ENCODE results near the gene RARB.

Gene RARB

DNA sequence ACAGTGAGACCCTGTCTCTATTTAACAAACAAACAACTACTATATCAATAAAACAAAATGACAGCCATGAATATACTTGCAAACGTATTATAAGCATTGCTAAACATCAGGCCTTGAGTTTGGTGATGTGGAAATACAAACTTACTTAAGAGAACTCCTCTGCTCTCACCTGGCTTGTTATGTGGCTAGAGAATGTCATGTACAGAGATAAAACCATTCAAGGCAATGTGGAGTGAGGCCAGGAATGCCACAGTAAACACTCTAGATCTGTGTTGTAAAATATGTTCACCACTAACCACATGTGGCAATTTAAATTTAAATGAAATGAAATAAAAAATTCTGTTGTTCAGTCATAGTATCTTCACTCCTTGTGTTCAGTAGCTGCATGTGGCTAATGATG is 22.7 kb upstream of the RARB start:
- Histone ChIP-seq H3K27ac (replicated peaks) (no peak overlapping the region), H3K4me3 (replicated peaks; ENCODE audit: insufficient read depth, low read length) (no peak overlapping the region), H3K27me3 (ENCODE audit: insufficient read depth, poor library complexity, severe bottlenecking) (no peaks in the 10 kb centered on the region)
- TF ChIP-seq SPI1 (IDR thresholded peaks at IDR 0.05; ENCODE audit: borderline replicate concordance, low read depth) (no peak), REST (IDR thresholded peaks at IDR 0.05; ENCODE audit: insufficient replicate concordance, low read depth) (no peak), POLR2AphosphoS5 (IDR thresholded peaks at IDR 0.05; ENCODE audit: low read depth) (no peak), GABPA (IDR thresholded peaks at IDR 0.05; ENCODE audit: low read depth) (no peak)
- TF ChIP-seq, protein P1, sequence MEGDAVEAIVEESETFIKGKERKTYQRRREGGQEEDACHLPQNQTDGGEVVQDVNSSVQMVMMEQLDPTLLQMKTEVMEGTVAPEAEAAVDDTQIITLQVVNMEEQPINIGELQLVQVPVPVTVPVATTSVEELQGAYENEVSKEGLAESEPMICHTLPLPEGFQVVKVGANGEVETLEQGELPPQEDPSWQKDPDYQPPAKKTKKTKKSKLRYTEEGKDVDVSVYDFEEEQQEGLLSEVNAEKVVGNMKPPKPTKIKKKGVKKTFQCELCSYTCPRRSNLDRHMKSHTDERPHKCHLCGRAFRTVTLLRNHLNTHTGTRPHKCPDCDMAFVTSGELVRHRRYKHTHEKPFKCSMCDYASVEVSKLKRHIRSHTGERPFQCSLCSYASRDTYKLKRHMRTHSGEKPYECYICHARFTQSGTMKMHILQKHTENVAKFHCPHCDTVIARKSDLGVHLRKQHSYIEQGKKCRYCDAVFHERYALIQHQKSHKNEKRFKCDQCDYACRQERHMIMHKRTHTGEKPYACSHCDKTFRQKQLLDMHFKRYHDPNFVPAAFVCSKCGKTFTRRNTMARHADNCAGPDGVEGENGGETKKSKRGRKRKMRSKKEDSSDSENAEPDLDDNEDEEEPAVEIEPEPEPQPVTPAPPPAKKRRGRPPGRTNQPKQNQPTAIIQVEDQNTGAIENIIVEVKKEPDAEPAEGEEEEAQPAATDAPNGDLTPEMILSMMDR (IDR thresholded peaks at IDR 0.05; ENCODE audit: insufficient read depth, low read length): no peak
- DNase-seq (ENCODE audit: low read depth in 1 of 2, low spot score in 1 of 2): no peak

DNA sequence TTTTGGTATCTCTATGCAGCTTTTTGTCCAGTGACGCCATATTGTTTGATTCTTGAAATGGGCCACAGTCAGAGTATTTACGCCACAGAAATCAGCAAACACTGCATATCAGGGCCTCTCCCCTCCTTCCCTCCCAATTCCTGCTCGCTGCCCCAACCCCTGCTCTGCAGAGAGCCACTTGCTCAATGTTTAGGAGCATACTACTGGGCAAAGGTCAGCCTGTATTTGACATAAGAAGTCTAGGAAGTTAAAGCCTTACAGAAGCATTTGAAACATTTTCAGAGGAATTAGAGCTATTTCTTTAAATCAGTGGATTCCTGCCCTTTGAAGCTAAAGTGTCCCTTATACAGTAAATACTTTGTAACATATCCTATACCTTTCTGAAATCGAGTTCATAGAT is 17.4 kb upstream of the RARB start:
- Histone ChIP-seq H3K27me3 (ENCODE audit: insufficient read depth, poor library complexity, severe bottlenecking) (no peaks in the 10 kb centered on the region), H3K27ac (replicated peaks) (no peak overlapping the region), H3K4me3 (replicated peaks; ENCODE audit: insufficient read depth, low read length) (no peak overlapping the region)
- TF ChIP-seq GABPA (IDR thresholded peaks at IDR 0.05; ENCODE audit: low read depth) (no peak), SPI1 (IDR thresholded peaks at IDR 0.05; ENCODE audit: borderline replicate concordance, low read depth) (no peak), REST (IDR thresholded peaks at IDR 0.05; ENCODE audit: insufficient replicate concordance, low read depth) (no peak), POLR2AphosphoS5 (IDR thresholded peaks at IDR 0.05; ENCODE audit: low read depth) (no peak)
- TF ChIP-seq, protein P1 (IDR thresholded peaks at IDR 0.05; ENCODE audit: insufficient read depth, low read length): no peak
- DNase-seq (ENCODE audit: low read depth in 1 of 2, low spot score in 1 of 2): no peak

DNA sequence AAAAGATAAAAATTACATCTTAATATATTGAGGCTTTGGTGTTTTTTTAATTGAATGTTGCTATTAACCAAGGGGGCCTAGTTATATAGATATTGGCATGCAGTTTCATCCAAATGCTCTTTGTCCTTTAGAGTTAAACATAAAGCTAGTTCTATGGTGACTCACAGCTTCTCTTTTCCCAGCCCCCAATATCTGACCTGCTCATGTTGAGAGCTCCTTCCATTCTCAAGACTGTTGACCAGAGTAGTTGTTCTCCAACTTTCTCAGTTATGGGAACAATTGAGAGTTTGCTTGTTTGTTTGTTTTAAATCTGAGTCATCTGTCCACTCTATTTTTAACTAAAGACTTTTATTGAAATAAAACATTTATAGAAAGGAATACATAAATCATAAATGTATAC is 15.8 kb upstream of the RARB start:
- no peaks in the 10 kb centered on the region for H3K27me3 ChIP-seq (ENCODE audit: insufficient read depth, poor library complexity, severe bottlenecking)
- H3K4me3 ChIP-seq (replicated peaks; ENCODE audit: insufficient read depth, low read length): no peak overlapping the region
- no peak for DNase-seq (ENCODE audit: low read depth in 1 of 2, low spot score in 1 of 2)
- H3K27ac ChIP-seq (replicated peaks): no peak overlapping the region
- TF ChIP-seq, protein P1 (IDR thresholded peaks at IDR 0.05; ENCODE audit: insufficient read depth, low read length): no peak
- TF ChIP-seq GABPA (IDR thresholded peaks at IDR 0.05; ENCODE audit: low read depth) (no peak), REST (IDR thresholded peaks at IDR 0.05; ENCODE audit: insufficient replicate concordance, low read depth) (no peak), SPI1 (IDR thresholded peaks at IDR 0.05; ENCODE audit: borderline replicate concordance, low read depth) (no peak), POLR2AphosphoS5 (IDR thresholded peaks at IDR 0.05; ENCODE audit: low read depth) (no peak)
